ENCODE data around the gene PLEKHG2.

PLEKHG2 gene

DNA sequence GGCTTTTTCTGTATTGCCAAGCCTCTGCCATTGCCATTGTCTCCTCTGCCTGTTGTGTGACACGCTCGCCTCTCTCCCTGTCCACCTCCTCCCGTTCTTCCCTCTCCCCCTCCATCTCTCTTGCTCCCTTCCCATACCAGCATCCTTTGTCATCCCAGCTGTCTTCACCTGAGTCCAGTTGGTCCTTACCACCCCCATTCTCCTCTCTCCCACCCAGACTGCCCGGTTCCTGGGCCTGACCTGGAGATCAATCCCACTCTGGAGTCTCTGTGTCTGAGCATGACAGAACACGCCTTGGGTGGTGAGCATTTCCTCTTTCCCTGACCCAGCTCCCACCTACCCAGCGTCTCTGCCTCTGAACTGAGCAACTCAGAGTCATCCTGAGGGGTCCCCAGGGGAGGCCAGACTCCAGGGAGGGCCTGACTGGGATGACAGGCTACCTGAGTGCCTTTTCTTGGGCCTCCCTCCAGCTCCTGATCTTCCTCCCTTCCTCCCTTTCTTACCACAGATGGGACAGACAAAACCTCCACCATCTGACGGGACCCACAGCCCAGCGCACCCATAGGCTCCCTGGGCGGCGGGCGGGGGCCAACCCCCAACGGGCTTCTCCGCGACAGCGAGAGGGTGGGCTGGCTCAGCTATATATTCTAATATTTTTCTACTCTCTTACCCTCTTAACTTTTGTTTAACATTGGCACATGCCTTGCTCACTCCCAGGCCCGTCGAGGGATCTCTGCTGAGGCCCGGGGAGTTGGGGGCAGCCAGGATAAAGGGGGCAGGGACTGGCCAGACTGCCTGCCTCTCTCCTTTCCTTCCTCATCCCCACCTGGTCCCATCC lies 29.3 kb upstream of the PLEKHG2 start:
- no peak for DNase-seq (ENCODE audit: low read depth, low spot score)
- peak overlapping the region; percentile 32 for H3K27ac ChIP-seq

DNA sequence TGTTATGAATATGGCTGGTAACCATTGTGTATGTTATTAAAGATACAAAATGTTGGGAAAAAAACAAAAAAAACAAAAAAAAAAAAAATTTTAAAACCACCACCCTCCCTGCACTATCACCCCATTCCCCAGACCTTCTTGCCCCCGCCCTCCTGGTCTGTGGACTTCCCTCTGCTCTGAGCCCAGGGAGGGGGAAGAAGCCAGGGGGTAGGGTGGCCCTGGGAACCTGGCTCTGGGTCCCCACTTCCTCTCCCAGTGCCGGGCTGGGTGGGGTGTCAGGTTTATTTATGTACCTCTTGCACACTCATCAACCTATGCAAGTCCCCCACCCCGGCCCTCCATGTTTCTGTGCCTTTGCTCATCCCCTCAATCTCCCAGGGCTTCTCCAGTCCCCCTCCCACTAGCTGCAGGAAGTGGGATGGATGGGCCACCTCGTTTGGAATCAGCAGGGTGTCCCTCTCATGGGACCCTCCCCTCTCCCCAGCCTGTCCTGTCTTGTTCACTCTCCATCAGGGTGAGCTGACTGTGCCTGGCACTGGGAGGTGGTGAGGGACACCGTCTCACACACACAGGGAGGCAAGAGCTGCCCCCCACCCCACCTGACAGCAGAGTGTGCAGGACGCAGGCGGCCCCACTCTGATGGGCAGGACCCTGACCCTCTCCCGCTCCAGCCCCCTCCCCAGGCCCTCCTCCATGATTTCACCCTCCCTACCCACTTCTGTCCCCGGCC lies 27.5 kb upstream of the PLEKHG2 start:
- no peak for DNase-seq (ENCODE audit: low read depth, low spot score)
- no peak overlapping the region for H3K27ac ChIP-seq

DNA sequence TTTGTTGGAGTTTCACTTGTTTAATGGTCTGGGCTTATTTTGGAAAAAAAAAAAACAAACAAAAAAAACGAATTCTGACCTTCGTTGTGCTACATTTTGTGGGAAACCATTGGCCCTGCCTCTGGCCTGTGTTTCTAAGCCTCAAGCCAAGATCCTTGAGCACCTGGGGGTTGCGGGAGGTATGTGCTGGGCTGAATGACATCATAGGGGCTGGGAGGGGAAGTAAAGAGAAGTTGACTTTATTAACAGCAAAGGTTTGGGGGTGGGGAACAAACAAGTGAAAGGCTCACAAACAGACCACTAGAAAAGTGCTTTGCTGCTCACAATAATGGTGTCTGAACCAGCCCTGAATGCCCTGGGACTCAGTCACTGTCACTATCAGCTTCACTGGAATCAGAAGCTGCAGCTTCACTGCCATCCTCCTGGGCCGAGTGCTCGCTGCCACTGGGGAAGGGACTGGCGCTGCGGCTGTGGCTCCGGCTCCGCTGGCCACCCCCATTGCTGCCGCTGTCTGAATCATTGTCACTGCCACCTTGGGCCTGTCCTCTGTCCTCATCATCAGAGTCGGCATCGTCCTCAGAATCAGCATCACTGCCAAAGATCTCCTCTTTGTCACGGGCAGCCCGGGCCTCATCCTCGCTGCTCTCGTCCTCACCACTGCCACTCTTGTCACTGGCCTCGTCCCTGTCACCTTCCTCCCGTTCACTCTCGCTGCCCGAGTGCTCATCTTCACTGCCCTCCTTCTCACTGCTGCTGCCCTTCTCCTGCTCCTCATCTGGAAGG lies 26.6 kb upstream of the PLEKHG2 start:
- no peak for DNase-seq (ENCODE audit: low read depth, low spot score)
- no peak overlapping the region for H3K27ac ChIP-seq

DNA sequence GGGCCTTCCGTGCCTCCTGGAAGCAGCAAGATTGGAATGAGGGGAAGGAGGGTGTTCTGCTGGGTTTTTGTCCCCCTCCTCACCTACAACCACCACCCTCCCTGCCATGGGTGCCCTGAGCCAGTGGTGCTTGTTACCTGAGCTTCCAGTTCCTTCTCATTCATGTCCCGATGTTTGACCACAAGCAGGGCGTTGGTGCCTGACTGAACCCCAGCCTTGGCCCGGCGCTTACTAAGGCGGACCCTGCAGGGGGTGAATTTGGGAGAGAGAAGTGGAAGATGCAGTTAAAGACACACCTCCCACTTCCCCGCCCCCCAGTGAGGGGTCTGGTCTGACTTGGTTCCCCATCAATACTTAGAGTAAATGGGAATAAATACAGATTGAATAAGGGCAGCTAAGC lies 25.9 kb upstream of the PLEKHG2 start:
- no peak overlapping the region for H3K27ac ChIP-seq
- no peak for DNase-seq (ENCODE audit: low read depth, low spot score)

DNA sequence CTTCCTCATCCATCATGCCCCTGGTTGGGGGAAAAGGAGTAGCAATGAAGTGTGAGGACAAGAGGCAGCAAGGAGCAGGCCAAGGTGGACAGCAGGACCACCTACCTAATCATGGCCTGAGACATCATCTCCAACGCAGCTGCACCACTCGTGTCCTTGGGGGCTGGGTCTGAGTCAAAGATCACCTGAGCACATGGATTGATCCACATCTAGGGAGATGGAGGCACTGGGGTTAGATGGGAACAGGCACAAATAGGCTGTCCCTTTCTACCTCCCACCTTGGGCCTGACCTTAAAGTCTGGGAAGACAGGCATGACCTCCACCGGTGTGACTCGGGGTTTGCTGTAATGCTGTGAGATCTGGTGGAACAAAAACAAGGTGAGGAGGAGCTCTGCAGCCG lies 23.8 kb upstream of the PLEKHG2 start:
- H3K27ac ChIP-seq = no peak overlapping the region

DNA sequence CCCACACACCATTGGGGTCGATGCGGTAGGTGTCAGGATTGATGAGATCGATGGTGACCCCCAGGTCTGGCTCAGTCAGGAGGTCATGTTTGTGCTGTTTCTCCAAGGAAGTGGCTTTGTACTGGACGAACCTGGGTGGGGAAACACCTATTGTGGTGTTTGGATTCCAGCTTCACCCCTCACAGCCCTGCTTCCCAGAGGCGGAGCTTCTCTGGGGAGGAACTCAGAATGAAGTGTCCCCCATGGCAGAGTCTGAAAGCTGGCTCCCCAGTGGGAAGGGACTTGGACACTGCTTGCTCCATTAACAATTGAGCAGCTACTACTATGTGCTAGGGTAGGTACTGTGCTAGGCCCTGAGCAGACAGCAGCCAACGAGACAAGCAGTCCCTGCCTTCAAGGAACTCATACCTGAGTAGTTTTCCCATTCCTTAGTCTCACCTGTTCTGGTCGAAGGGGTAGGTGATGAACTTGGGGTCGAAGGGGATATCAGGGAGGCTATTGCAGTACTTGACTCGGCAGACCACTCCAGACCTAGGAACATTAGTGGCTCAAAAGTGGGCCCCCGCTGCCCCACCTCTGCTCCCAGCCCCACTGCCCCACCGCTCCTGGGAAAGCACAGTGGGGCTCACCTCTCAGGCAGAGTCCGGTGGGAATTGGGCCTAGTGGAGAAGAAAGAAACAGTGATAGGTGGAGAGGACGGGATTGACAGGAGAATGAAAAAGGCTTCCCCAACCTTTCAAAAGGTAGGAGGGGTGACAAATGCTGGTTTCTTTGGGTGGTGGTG lies 22.6 kb upstream of the PLEKHG2 start:
- peak overlapping the region; percentile 92 for H3K27ac ChIP-seq
- no peak for DNase-seq (ENCODE audit: low read depth, low spot score)

More for the DNA sequence above, 23.8 kb upstream of the PLEKHG2 start:
- no peak for DNase-seq (ENCODE audit: low read depth, low spot score)

DNA sequence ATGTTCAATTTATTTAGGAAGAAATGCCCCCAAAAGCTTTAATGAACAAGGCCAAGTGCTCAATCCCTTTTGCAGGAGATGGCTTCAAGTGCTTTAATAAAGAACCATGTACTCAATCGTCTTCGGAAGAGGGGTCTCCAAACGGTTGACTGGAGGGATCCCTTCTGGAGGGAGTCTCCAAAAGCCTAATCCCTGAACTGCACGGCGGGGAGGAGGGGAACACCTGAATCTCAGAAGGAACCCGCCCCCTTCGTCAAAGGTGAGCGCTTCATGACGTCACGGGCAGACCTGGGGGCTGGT lies 22.1 kb upstream of the PLEKHG2 start:
- peak overlapping the region; percentile 92 for H3K27ac ChIP-seq
- DNase-seq (ENCODE audit: low read depth, low spot score) = no peak

DNA sequence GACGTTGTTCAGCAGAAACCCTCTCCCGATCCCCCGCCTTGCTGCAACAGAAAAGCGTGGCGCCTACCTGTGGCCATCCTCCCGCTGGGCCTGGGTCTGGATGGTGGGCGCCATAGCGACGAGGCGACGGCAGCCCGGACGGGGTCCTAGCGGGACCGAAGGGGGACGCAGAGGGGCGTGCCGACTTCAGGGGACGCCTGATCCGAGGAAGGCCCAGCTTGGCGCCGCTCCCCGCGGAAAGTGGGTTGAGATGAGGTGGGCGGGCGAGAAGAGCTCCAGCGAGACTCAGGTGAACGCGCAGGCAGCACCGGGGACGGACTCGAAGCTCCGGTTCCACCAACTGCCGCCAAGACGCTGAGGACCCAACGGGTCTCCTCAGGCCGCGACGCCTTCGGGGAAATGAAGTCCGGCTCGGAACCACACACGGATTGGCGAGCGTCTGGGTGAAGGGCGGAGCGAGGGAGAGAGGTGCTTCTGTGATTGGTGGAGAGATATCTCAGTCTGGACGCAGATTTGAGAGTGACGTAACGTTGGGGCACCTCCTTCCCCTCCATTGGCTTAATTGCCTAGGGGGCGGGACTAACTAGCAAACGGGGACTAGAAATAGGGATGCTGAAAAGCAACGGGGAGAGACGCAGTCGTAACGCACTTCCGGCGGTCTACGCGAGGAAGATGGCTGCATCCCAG lies 21.6 kb upstream of the PLEKHG2 start, which contains the start of the genes MED29 and PAF1:
TSS of gene MED29 (plus strand) at position 628 of the 687 bp plus-strand sequence. CDS start at position 673, 45 bp downstream.
TSS of gene PAF1 (minus strand) at position 356 of the 687 bp plus-strand sequence. CDS start at position 114, 242 bp downstream.
- peak within 1 kb of the TSS; percentile 92 for H3K27ac ChIP-seq
- peak; percentile 97 for DNase-seq (ENCODE audit: low read depth, low spot score)

DNA sequence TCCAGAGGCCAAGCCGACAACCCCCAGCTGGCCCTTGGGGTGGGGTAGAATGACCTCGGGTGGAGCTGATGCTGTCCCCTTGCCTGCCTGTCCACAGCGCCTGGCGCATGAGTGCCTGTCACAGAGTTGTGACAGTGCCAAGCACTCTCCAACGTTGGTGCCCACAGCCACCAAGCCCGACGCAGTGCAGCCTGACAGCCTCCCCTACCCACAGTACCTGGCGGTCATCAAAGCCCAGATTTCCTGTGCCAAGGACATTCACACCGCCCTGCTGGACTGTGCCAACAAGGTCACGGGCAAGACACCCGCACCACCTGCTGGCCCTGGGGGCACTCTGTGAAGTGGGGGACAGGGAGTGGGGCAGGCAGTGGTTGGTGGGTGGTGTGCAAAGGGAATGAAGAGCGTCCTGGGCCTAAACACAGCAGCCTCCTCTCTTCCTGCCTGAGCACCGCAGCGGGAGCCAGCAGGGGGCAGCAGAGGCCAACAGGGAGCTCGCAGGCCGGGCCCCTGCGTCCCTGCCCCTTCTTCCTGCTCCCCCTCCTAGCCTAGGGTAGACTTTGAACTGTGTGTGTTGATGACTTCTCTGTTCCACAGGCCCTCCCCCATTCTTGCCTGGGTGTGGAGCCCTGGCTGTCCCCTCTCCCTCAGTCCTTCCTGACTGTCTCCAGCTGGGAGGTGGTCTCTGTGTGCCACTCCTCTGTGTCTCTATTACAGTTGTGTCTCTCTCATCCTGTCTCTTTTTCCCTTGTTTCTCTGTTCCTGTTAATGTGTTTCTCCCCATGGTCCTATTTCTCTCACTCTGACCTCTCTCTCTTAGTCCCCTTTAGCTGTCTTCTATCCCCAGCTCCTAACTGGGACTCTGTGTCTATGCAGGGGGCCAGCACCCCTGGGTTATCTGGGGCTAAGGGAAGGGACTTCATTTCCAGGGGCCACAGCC lies 14.8 kb upstream of the PLEKHG2 start:
- DNase-seq (ENCODE audit: low read depth, low spot score) = no peak
- peak overlapping the region; percentile 99 for H3K27ac ChIP-seq

DNA sequence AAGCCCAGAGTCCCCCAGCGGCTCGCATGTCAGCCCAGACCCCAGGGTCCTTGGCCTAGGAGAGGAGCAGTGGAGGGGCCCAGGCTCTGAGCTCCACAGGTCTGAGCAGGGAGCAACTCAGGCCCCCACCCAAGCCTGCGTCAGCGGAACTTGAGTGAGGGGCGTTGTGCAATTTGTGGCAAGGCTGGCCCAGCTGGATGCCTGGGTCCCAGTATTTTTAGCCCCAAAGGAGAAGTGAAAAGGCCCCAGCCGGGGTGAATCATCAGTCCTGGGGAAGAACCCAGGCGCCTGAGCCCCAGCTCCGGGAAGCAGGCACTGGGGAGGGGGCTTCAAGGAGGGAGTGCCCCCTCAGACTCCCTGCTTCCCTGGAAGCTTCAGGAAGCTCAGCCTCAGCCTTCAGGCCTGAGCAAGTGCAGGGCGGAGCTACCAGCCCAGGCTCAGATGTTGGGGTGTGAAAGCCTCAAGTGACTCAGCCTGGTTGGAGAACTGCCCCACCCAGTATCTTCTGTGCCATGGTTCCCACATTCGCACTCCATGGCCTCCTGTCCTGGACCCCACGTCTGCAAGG lies 14.1 kb upstream of the PLEKHG2 start:
- peak; percentile 89 for DNase-seq (ENCODE audit: low read depth, low spot score)

DNA sequence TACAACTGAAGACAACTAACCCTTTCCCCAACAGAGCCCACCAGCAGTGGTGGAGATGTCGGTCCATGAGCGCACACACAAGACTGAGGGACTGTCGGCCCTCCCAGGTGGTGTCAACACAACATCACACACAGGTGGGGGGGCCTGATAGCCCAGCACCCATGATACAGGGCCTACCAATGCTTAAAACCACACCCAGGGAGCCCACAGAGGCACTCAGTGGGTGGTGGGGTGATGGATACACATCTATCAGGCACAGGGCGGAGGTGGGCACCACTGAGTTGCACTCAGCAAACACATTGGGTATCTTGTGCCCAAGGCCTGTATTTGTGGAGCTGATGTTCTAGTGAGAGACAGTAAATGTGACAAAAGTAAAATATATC lies 12.8 kb upstream of the PLEKHG2 start:
- peak overlapping the region; percentile 99 for H3K27ac ChIP-seq

More for the DNA sequence above, 14.1 kb upstream of the PLEKHG2 start:
- peak overlapping the region; percentile 99 for H3K27ac ChIP-seq

DNA sequence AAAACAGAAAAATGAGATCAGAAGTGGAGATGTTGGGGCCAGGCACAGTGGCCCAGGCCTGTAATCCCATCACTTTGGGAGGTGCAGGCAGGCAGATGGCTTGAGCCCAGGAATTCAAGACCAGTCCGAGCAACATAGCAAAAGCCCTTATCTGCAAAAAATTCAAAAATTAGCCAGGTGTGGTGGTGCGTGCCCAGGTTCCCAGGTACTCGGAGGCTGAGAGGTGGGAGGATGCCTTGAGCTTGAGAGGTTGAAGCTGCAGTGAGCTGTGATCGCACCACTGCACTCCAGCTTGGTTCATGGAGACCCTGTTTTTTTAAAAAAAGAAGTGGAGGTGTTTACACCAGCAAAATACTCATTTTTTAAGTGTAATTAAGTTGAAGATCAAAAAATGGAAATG lies 12.4 kb upstream of the PLEKHG2 start:
- no peak for DNase-seq (ENCODE audit: low read depth, low spot score)
- H3K27ac ChIP-seq = peak overlapping the region; percentile 99

More for the DNA sequence above, 12.8 kb upstream of the PLEKHG2 start:
- no peak for DNase-seq (ENCODE audit: low read depth, low spot score)

DNA sequence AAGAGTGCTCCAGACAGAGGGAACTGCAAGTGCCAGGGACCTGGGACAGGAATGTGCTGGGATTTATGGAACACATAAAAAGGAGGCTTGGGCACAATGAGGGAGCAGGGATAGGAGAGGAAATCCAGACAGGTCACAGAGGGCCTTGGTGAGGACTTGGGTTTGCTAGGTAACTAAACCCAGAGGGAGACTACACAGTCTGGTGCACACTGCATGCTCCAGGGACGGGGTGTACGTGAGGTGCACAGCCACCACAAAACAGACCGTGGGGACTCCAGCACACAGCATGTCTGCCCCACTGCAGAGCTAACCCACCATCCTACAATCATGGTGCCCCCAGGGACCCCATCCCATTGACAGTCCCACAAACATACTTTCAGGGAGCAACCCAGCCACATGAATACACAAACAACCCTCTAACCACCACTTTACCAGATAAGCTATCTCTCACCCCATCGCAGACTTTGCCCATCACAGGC lies 11.4 kb upstream of the PLEKHG2 start:
- no peak for DNase-seq (ENCODE audit: low read depth, low spot score)
- peak overlapping the region; percentile 100 for H3K27ac ChIP-seq

DNA sequence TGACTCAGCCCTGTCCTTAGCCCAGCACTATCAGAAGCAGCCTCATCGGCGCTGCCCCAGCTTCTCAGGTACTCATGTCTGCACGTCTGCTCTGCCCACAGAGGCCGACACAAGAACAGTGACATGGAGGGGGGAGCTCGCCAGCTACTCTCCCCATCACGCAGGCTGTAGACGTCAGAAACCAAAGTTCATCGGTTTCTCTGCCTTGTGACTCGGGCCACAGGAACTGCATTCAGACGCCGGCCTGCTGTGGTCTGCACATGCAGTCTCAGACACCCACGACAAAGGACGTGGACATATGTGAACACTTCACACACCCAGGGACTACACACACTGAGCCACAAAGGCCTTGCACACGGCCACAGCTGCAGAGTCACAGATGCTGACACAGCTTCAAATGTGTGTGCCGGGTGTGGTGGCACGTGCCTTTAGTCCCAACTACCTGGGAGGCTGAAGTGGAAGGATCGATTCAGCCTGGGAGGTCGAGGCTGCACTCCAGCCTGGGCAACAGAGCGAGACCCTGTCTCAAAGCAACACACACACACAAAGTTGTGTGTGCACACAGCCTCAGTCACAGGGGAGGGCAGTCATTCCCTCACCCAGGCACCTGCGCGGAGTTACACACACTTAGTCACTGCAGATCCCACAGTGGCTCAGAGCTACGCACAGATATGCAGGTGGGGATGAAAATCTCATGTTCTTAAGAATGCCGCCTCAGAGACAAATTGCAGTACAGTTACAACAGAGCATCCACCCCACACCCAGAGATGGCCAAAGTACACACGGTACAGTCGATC lies 10.7 kb upstream of the PLEKHG2 start:
- DNase-seq (ENCODE audit: low read depth, low spot score) = peak; percentile 89
- peak overlapping the region; percentile 100 for H3K27ac ChIP-seq

DNA sequence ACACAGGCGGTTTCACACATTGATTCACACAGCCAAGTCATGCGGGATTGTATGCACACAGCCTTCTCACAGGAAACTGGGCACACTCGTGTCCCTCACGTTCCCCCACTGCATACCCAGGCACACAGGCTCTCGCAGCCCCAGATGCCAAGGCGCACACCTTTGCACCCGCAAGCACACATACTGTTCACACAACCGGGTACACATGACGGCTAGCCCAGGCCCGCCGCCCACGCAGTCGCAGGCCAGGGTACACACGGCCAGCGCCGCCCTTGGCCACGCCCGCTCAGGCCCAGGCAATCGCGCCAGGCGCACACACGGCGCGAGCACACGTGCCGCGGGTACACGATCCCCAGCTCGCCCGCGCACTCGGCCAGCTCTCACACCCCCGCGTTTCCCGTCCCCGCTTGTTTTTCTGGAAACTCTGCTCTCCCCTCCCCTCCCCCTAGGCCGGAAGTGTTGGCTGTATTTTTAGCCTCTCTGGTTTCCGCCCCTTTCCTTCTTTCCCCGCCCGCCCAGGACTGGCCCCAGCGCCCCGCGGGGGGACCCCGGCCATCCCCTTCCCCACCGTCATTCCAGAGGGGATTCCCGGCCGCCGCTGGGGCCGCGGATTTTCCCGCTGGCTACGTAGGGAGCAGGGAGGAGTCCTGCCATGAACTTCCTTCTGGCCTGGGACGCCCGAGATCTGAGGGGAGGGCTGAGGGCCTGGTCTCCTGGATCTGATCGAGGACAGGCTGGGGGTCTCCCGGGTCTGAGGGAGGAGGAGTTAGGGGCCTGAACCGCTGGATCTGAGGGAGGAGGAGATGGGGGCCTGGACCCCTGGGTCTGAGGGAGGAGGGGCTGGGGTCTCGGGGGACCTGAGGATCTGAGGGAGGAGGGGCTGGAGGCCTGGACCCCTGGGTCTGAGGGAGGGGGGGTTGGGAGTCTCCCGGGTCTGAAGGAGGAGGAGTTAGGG lies 9.8 kb upstream of the PLEKHG2 start:
- DNase-seq (ENCODE audit: low read depth, low spot score) = no peak
- H3K27ac ChIP-seq = peak overlapping the region; percentile 100

Measured in epithelial cell of prostate (primary cell).